GM18511 (cell line): ENCODE data around the gene TWIST1.
A peak's percentile ranks its signal among the peaks of the same experiment; 100 is the strongest.

Source experiments
- ATAC-seq: cut with Tn5 transposase; IDR thresholded peaks from one replicate; pipeline ENCODE4 v1.9.1; 2021; ENCODE audit warnings: mild to moderate bottlenecking, moderate library complexity; ENCODE audit not compliant: unreplicated experiment

The TWIST1 gene

GRCh38 chr7:19117091-19117869 is at the start of gene TWIST1:
Gene TWIST1 (minus strand): TSS chr7:19117636. CDS start chr7:19117321, 315 bp downstream.
- ATAC-seq, result peak; percentile 44

- ATAC-seq, result no peak
Observed at GRCh38 chr7:19161671-19162070, 44.2 kb upstream of the TWIST1 start.

GRCh38 chr7:19146699-19147098 is 29.3 kb upstream of the TWIST1 start:
- no peak for ATAC-seq

- ATAC-seq, result no peak
Observed at GRCh38 chr7:19145434-19146115, 28.1 kb upstream of the TWIST1 start.

- no peak for ATAC-seq
Observed at GRCh38 chr7:19144661-19145433, 27.4 kb upstream of the TWIST1 start, which contains the start of gene FERD3L. Gene FERD3L (minus strand): TSS chr7:19145421. CDS start chr7:19145362, 59 bp downstream.

- no peak for ATAC-seq
Observed at GRCh38 chr7:19143881-19144574, 26.6 kb upstream of the TWIST1 start.

GRCh38 chr7:19139706-19140327 is 22.4 kb upstream of the TWIST1 start:
- no peak for ATAC-seq

GRCh38 chr7:19133886-19134285 is 16.4 kb upstream of the TWIST1 start:
- no peak for ATAC-seq

- no peak for ATAC-seq
Observed at GRCh38 chr7:19133390-19133789, 16.0 kb upstream of the TWIST1 start.

GRCh38 chr7:19128856-19129255 is 11.4 kb upstream of the TWIST1 start:
- ATAC-seq, result no peak

- no peak for ATAC-seq
Observed at GRCh38 chr7:19121977-19122588, 4.6 kb upstream of the TWIST1 start.

GRCh38 chr7:19119870-19120486 is 2.5 kb upstream of the TWIST1 start:
- no peak for ATAC-seq

- ATAC-seq, result no peak
Observed at GRCh38 chr7:19119372-19119771, 1.9 kb upstream of the TWIST1 start.

GRCh38 chr7:19118636-19119371 is 1.4 kb upstream of the TWIST1 start:
- no peak for ATAC-seq

GRCh38 chr7:19117870-19118608 is 603 bp upstream of the TWIST1 start:
- ATAC-seq, result no peak

GRCh38 chr7:19116121-19117090 is 1.0 kb downstream of the TWIST1 start:
- peak; percentile 44 for ATAC-seq

- no peak for ATAC-seq
Observed at GRCh38 chr7:19114551-19114855, 2.9 kb downstream of the TWIST1 start.
